Activated T-cell treated with anti-CD3 and anti-CD28 coated beads, Interleukin-2, amount 50 U/mL, for 48 hours (primary cell): ENCODE measurements around the gene TP73.
"Not testable (repeated sequence)": the region's sequence is repeated elsewhere in the genome, so short reads cannot be mapped to it uniquely, and the experiment has no call there.

ENCODE experiments used
- DNase-seq, 2 experiments: peaks; one replicate each; pipeline ENCODE4 v3.0.0-alpha.2; 2020

Gene TP73

DNA sequence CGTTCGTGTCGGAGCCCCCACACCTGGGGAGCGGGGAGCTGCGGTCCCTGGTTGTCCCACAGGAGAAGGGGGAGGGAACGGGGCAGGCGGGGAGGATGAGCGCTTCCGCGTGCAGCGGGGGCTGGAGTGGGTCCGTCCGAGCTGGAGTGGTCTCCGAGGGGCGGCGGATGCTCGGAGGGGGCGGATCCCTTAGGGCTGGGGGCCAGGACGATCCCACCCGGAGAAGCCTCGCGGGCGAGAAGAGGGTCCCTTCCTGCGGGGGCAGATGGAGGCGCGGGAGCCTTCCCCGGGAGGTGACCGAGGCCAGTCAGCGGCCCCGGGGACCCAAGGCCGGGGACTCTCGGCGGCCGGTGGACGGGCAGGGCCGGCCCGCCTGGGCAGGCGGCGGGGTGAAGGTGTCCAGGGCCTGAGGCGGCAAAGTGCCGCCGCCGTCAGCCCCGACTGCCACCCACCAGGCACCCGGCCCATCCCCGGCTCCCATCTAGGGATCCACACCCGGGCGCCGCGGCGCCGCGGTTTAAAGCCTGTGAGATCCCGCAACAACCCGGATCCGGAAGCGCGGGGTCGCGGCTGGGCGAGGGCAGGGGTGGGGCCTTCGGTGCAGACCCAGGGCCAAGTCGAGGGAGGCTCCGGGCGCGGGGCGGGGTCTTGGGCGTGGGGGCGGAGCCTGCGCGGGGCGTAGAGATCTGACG, 94.7 kb downstream of the TP73 start:
- DNase-seq = peak; percentile 94 to 95

DNA sequence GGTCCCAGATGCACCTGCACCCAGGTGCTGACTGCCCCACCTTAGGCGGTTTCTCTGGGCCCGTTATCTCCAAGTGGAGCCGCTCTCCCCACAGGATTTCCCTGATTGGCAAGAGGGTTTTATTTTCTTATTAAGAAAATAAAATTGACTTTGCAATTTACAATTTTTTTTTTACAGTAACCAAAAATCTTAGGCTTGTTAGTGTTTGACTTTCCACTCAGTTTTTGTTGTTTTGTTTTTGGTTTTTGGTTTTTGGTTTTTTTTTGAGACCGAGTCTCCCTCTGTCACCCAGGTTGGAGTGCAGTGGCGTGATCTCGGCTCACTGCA, 95.2 kb downstream of the TP73 start:
- DNase-seq = no peak

DNA sequence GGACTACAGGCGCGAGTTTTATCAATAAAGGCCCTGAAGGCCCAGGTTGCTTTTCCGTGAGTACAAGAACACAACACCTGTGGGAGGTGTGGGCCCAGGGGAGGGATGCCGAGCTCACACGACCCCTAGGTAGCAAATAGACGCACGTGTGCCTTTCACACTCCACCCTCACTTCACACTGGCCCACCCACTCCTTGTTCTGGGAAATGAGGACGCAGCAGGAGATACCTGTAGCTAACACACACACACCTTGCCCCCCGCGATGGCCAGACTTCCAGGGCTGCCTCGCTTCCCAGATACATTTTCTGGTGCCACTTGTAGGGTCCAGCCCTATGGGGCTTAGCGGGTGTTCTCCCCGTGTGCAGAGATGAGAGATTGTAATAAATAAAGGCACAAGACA, 95.6 kb downstream of the TP73 start:
- no peak for DNase-seq

DNA sequence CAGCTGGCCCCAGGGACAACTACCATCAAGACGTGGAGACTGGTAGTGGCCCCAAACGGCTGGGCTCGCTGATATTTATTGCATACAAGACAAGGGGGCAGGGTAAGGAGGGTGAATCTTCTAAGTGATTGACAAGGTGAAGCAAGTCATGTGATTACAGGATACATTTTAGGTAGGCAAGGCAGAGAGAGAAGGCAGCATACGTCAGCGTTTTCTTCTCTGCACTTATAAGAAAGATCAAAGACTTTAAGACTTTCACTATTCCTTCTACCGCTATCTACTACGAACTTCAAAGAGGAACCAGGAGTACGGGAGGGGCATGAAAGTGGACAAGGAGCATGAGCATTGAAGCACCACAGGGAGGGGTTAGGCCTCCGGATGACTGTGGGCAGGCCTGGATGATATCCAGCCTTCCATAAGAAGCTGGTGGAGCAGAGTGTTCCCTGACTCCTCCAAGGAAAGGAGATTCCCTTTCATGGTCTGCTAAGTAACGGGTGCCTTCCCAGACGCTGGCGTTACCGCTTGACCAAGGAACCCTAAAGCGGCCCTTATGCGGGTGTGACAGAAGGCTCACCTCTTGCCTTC, 96.1 kb downstream of the TP73 start:
- DNase-seq = not testable (repeated sequence)

DNA sequence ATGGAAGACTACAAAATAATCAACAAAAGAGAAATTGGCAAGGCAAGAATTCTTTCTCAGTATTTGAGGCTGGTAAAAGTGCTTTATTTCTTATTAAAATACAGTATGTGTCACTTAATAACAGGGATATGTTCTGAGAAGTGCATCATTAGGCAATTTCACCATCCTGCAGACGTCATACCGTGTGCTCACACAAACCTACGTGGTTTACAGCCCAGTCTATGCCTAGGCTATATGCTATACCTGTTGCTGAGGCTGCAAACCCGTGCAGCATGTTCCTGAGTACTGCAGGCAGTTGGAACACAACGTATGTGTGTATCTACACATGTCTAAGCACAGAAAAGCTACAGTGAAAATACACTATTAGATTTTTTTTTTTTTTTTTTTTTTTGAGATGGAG, 97.2 kb downstream of the TP73 start:
- no peak for DNase-seq

DNA sequence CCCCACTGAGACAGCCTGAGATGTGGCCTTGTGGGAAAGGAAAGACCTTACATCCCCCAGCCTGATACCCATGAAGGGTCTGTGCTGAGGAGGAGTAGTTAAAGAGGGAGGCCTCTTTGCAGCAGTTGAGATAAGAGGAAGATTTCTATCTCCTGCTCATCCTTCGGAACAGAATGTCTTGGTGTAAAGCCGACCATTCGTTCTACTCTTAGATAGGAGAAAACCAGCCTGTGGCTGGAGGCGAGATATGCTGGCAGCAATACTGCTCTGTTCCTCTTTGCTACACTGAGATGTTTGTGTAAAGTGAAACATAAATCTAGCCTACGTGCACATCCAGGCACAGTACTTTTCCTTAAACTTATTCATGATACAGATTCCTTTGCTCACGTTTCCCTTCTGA, 98.4 kb downstream of the TP73 start:
- DNase-seq = no peak

DNA sequence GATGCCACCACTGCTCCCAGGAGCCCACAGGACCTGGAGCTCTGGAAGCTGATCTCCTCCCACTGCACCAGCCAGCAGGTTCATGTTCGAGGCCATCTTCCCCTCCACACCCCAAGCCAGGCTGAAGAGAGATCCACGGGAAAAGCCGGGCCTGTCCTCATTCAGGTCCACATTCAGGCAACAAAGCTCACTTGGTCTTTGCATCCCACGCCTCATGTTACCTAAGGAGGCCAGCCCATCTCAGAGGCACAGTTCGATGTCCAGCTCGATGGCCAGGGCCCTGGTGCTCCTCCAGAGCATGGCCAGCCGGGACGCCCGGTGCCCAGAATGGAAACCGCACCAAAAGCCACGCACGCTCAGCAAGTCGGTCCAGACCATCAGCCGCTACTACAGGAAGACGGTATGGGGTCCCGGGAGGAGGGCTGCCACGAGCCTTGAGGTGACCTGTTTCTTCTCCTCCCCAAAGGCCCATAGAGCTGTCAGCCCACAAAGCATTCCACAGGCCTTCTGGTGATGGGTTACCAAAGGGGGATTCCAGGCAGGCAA, 100.2 kb downstream of the TP73 start, which contains the start of gene CCDC27:
Gene CCDC27, plus strand, starts transcription at position 51 of the 546 bp plus-strand sequence. Its CDS starts 32 bp downstream, at position 83.
- DNase-seq = no peak

DNA sequence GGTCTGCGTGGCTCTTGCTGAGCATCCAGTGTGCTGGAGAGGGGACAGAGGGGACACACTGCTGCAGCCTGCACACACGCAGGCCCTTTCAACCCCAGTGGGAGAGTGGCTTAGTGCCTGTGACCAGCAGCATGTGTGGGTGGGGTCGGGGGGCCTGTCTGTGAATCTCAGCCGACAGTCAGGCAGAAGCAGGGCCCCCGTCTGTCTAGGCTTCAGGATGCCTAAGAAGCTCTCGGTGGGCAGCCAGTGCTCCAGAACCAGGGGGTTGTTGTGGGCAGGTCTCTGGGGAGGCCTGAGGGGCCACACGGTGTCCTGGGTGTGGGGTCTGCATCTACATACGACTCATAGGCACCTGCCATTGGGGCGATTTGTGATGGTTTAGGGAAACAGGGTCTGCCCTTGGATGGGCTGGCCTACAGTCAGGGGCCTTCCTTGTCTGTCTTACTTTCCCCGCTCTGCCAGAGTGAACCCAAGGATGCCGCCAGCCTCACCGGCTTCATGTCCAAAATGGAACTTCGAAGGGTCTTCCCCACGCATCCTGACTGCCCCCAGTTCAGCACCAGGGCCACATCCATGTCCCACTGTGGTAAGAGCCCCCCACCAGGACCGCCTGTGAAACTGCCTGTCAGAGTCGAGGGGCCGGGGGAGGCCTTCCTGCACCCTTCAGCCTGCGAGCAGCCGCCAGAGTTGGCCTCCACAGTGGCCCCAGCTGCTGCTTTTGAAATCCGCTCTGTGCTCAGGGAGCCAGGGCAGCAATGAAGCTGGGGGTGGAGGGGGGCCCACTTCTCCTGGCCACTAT, 101.5 kb downstream of the TP73 start:
- no peak for DNase-seq

DNA sequence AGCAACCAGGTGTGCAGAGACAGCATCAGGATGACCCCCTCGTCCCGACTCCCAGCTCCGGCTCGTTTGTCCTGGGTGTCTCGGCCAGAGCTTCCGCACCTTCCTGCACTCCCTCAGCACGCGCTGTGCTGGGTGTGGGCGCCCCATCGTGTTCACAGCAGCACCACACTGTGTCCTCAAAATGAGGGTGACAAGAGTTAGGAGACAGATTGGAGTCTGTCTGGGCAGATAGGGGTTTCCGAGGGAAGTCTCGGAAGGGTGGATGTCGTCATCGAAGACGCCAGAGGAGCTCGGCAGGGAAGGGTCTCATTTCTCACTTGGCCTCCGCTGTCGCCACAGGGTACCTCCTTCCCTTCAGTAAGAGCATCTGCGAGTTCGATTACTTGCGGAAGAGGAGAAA, 104.1 kb downstream of the TP73 start:
- DNase-seq = no peak

DNA sequence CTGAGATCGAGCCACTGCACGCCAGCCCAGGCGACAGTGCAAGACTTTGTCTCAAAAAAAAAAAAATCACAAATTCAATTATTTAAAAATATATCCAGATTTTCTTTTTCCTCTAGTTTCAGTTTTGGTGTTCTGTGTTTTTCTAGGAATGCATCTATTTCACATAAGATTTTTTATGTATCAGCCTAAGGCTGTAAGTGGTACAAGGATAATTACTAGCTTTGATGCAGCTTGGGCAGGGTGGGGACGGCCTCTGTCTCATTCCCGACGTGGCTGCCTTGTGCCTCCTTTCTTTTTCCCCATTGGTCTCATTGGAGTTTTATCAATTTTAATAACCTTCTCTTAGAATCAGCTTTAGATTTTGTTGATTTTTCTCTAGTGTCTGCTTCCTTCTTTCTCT, 106.8 kb downstream of the TP73 start:
- no peak for DNase-seq

DNA sequence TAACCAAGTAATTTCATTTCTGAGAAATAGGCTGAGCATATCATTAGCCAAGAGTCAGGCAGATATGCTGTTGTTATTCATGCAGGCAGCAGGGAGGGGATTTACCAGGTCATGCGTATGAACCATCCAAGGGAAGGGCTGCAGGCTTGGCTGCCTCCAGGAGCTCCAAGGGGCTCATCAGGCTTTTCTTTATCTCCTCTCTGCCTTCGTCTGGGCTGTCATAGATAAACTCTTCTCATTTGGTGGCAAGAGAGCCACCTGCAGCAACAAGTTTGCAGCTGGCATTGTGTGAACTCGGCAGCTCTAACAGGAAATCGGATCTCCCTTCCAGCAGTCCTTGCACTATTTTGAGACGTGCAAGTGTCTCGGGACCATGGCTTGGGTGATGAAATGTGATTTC, 107.5 kb downstream of the TP73 start:
- no peak for DNase-seq

DNA sequence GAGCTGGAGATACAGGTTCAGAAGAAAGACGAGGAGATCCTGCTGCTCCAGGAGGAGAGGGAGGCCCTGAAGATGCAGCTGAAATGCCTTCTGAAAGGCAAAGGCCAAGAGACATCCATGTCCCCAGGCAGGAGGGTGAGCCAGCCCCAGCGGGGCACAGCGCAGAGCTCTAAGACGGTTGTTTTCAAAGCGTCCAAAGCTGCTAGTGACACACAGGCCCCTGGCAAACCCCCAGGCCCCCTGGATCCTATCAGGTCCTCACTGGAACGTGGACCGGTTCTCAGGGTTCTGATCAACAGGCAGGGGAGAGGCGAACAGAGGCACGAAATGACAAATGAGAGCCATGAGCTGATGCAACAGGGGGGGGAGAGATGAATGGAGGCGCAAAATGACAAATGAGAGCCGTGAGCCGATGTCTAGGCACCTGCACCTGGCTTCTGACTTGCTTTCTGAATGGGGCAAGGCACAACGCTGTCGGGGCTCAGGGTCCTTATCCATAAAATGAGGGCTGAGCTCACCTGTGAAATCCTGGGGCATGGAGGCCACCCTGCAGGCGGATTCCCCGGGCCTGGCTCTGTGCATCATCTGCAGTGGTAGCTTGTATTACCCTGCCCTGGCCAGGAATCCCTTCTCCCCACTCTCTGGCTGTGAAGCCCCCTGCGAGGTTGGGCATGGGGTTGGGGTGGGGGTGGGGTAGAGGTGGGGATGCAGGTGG, 109.1 kb downstream of the TP73 start:
- DNase-seq = no peak

DNA sequence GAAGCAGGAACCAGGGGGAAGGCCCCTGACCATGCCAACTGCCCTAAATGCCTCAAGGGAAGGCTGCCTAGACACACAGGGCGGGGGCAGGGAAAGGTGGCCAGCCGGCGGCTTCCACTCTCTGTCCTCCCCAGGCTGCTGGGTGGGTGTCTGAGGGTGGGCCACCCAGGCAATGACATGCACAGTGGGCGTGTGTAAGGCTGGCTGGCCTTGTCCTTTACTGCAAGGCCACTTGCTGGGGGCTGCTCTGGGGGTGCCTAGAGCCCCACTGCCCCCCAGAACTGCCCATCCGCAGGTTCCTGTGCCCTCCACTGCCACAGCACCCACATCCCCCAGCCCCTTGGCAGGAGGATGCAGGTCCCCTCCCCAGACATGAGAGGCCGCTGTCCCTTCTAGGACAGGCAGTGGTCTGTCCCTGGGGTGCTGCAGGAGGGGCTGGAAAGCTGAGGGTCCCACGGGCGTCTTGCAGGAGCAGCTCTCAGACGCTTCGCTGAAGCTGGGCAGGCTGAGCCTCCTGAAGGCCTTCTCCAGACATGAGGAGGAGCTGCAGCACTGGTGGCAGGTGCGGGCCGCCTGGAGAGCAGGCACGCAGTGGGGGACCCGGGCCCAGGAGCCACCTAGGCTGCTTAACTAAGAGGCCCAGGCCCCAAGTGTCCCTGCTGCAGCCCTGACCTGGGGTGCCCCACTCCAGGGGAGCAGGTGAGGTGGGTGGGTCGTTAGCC, 110.0 kb downstream of the TP73 start:
- DNase-seq = no peak

DNA sequence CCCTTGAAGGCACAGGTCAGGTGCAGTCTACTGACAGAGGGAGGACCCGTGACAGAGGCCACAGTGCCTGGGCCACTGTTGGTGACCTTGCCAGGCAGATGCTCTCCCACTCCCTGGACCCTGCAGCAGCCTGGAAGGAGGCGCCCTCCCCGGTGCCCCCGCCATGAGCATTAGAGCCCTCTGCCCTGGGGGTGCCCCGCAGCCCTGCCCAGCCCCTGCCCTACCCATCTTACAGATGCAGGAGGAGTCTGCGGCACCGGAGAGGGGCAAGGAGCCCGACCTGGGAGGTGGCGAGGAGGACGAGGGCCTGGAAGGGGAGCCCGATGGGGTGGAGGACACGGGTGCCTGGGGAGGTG, 110.5 kb downstream of the TP73 start:
- no peak for DNase-seq

DNA sequence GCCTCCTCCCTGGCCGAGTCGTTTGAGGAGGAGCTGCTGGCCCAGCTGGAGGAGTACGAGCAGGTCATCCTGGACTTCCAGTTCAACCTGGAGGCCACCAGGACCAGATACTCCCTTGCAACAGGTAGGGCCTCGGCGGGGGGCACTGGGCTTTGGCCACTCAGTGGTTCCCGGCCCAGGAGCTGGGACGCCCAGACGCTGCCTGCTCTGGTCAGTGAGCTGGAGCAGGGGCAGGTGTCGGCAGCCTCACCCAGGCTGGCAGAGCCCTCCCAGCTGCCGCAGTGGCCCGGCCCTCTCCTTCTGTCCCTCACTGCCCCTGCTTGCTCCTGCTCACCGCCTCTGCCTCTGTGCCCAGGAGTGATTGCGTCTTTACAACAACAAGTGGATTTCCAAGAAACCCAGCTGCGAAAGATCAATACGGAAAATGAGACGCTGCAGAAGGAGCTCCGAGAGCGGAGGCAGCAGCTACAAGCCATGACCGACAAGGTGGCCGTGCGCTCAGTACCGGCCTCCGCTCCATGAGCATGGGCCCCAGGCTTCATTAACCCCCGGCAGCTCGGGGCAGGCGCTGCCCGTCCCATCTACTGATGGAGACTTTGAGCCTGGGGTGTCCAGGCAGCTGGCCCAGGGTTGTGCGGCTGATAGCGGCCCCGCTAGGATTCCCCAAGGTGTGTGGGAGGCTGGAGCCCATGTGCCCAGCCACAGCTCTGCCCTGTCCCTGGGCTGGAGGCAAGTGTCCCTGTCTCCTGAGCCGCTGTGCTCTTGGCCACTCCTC, 111.2 kb downstream of the TP73 start:
- no peak for DNase-seq

DNA sequence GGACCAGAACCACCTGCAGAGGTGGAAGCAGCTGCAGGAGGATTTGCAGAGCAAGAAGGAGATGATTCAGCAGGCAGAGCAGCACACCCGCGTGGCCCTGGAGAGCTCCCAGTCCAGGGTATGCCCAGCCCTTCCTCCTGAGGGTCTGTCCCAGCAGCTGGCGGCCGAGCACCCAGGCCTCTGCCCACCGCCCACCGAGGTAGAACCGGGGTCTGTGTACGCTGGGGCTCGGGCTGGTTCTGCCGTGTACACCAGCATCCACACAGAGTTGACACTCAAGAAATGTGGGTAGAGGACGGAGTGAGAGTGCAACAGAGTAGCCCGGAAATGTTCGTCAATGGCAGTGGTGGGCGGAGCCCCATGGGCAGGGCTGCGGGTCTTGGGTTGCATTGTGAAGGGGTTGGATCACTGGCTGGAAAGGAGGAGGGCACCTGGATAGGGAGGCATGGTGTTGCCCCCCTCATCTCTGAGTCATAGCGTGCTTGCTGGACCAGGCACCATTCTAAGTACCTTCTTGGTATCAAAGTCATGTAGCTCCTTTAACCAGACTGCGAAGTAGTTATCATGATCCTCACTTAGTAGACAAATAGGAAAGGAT, 115.1 kb downstream of the TP73 start:
- no peak for DNase-seq

DNA sequence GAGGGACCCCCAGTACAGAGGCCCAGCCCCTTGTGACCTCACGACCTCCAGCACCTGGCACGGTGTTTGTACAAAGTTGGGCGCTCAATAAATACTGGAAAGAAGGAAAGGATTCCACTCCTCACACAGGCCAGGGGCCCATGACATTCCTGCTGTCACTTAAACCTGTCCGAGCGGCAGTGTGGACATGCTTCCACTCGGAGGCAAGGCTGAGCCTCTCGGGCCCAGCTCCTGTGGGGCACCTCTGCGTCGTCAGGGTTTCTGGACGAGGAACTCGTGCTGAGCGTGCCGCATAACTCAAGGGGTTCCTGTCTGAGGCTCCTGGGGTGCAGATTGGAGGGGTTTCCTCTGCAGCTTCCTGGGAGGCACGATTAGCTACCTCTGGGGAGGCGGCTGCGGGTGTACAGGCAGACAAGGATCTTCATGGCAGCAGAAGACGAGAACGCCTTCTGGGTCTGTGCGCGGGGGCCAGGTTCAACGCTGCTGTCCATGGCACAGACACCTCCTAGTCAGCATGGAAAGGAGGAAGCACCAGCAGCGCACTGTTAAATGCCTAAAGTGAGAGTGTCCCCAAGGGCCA, 116.6 kb downstream of the TP73 start:
- DNase-seq = no peak

DNA sequence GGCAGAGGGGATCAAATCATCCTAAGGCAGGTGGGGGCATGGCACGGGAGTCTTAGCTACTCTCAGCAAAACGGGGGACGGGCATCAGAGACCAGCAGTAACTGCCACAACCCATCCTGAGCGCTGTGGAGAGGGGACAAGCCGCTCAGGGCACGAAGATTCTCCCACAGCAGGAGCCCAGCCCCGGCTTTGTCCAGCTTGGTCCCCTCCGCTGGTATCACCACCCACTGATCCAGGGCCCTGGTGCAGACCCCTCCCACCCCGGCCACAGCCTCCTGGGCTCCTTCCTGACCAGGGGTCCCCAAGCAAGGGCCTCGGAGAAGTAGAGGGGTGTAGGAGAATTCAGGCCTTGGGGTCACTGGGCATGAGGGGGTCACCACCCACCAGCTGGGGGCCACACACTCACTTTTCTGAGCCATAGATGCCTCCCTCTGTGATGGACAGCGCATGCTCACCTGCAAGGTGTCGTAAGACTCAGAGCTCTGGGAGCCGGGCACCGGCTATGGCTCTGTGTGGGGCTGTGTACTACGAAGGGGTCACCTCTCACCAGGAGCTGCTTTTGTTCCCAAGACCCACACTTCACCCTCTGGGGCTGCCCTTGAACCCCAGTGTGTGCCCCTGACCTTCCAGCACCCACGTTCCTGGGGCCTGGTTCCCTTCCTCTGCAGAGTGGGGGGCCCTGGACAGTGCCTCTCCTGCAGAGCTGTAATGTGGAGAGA, 117.9 kb downstream of the TP73 start:
- no peak for DNase-seq

DNA sequence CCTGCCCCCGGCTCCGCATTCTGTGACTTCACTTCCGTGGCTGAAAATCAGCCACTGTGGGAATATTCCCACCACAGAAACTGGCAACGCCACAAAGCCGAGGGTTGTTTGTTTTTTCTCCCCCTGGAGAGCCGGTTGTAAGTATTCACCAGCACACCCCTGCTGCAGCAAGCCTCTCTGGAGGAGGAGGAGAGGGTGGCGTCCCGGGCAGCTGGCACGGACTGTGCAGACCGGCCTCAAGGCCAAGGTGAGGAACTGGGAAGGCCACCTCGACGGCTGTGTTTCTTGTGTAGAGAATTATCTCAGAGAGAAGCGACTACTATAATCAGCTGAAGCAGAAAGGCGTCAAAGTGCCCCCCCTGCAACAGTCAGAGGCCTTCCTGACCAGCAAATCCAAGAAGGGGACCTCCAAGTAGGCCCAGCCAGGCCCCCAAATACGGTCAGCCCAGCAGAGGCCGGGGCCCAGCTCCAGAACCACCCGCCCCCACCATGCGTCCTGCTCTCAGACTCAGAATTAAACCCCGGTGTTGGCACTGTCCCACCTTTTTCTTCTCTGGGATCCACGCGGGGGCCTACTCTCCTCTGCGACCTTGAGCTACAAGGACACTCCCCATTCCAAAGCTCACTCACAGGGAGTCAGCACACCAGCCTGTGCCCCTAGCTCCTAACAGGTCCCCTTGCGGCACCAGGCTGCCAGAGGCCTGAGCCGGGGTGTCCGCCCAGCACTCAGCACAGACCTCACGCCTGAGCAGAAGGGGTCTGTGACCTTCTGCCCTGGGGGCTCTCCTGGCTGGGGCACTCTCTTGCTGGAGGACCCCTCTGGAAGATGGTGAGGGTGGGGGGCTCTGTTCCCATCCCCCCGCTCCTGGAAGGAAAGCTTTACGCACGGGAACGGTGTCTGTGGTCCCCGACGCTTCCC, 119.1 kb downstream of the TP73 start:
- no peak for DNase-seq
